Adrenal gland (tissue), 12 donors: ENCODE data around the gene ENPP7. TPM values are rescaled to one million over a fixed set of nuclear protein-coding genes. Genes with fewer than 3 reads are reported as not detected.

Experiments
- DNase-seq, 7 donors: peaks; one replicate each; pipeline ENCODE4 v3.0.0-alpha.2; 2019 to 2020
- H3K27ac ChIP-seq, 5 donors: fragments of 200-600 bp; sonication (generic) in 4 of 5; 1 replicate in 3 of 5; 2 replicates in 2 of 5; pipeline versions ENCODE4 v1.5.1 to v1.8.0; 2016 to 2020; ENCODE audit warnings: mild to moderate bottlenecking in 1 of 5
- H3K27me3 ChIP-seq: fragments of 200-600 bp; 2 replicates; pipeline ENCODE4 v1.8.0; 2021
- H3K36me3 ChIP-seq, 2 donors: fragments of 200-600 bp; replicated peaks in 1 of 2; 1 replicate in 1 of 2; 2 replicates in 1 of 2; pipeline versions ENCODE4 v1.5.1 to v1.8.0; 2018 to 2022
- H3K4me1 ChIP-seq, 2 donors: fragments of 200-600 bp; replicated peaks in 1 of 2; 1 replicate in 1 of 2; 2 replicates in 1 of 2; pipeline versions ENCODE4 v1.5.1 to v1.8.0; 2018 to 2021
- H3K4me3 ChIP-seq, 4 donors: fragments of 200-600 bp; sonication (generic) in 3 of 4; one replicate each; pipeline ENCODE4 v1.5.1; 2016 to 2018
- H3K9me3 ChIP-seq, 3 donors: fragments of 200-600 bp; sonication (generic) in 1 of 3; replicated peaks in 1 of 3; 1 replicate in 2 of 3; 2 replicates in 1 of 3; pipeline versions ENCODE4 v1.5.1 to v1.8.0; 2016 to 2021
- CTCF ChIP-seq, 6 experiments: fragments of 450-650 bp in 4 of 6; fragments of 200-600 bp in 2 of 6; sonication (generic) in 1 of 6; IDR thresholded peaks; 1 replicate in 5 of 6; 2 replicates in 1 of 6; pipeline versions ENCODE4 v1.5.1 to v1.8.0; 2016 to 2021; ENCODE audit warnings: antibody characterized with exemption in 6 of 6, mild to moderate bottlenecking in 2 of 6, moderate library complexity in 1 of 6
- POLR2A ChIP-seq, 2 donors: fragments of 450-650 bp; IDR thresholded peaks; one replicate each; pipeline ENCODE4 v1.6.1; 2017; ENCODE audit warnings: antibody characterized with exemption in 2 of 2, mild to moderate bottlenecking in 2 of 2, moderate library complexity in 1 of 2
- WGBS, 4 donors: extraction: QIAGEN DNeasy Blood & Tissue Kit in 2 of 4; methylation state at CpG; one replicate each; pipeline versions ENCODE4 v1.1.5 to v1.1.7; 2013 to 2017; 5-methylcytosine and 5-hydroxymethylcytosine counted together
- intact Hi-C, 2 donors: fragments of 100-400 bp; cut with DNase I; formaldehyde crosslinking; loops; one replicate each; pipeline versions ENCODE4 v1.14.1 to v1.15.0; 2022 to 2023
- polyA plus RNA-seq, 3 donors: library from polyadenylated mRNA; stranded (reverse); fragments of 200-250 nt in 2 of 3; fragments of 350-450 nt in 1 of 3; fragmentation: Illumina TruSeq in 1 of 3; extraction: RNeasy Lipid Tissue Mini Kit (QIAGEN cat#74804) in 1 of 3; gene quantifications; one replicate each; pipeline ENCODE4 v1.2.3, GENCODE V29; 2013 to 2014
- total RNA-seq, 9 donors: library from RNA; depleted of rRNA in 4 of 9; stranded (reverse); fragments of >200 nt in 4 of 9; fragments of 120-200 nt in 1 of 9; fragmentation: NEBNext Ultra II Directional in 1 of 9; extraction: Animal tissue kit (Norgen Biotek cat#: 25700) in 1 of 9; gene quantifications; one replicate each; pipeline versions ENCODE4 v1.1.0 to v1.2.4, GENCODE V29; 2013 to 2023
- donor health status: healthy with polysubstance abuse.
- donor health status: Bipolar disorder and iron deficiency.
- donor health status: DM: yes; HTN: yes; CAD: no.
- donor health status: DM: no; HTN: no; CAD: no.
- donor health status: DM: no; HTN: no; CAD: no.
- donor health status: DM: yes; HTN: yes; CAD: no.

The ENPP7 gene
- total and polyA plus RNA-seq, 12 donors = 0.39 TPM; not detected in 11

GRCh38 chr17:79699386-79700036 is 31.2 kb upstream of the ENPP7 start:
- DNase-seq = no peak
- WGBS, 4 donors = 75 to 81% (median 76%) methylated on average over 12 of the region's 12 CpGs
- no peaks in the 10 kb centered on the region for H3K9me3 ChIP-seq
- H3K27ac ChIP-seq = no peak overlapping the region
- H3K4me3 ChIP-seq = no peak overlapping the region
- intact Hi-C loops = loop anchor here in 1 of 2 donors (10.0 kb wide), 2 partner anchors 295 to 605 kb away; no protein-coding TSS in a partner anchor
- no peaks in the 10 kb centered on the region for H3K36me3 ChIP-seq
- peaks cover 4% of the 10 kb centered on the region for H3K27me3 ChIP-seq
- no peak for TF ChIP-seq CTCF (IDR thresholded peaks at IDR 0.05)
- TF ChIP-seq POLR2A (IDR thresholded peaks at IDR 0.05) = no peak
- peaks cover 0 to 8% of the 10 kb centered on the region in 2 donors for H3K4me1 ChIP-seq

- no peak for DNase-seq
- Histone ChIP-seq H3K27ac (no peak overlapping the region), H3K4me1 (peaks cover 0 to 6% of the 10 kb centered on the region in 2 donors), H3K4me3 (no peak overlapping the region), H3K36me3 (no peaks in the 10 kb centered on the region), H3K9me3 (no peaks in the 10 kb centered on the region), H3K27me3 (peaks cover 4% of the 10 kb centered on the region)
- WGBS, 4 donors = 39 to 53% (median 46%) methylated on average over 4 to 5 of the region's 5 CpGs
- no peak for TF ChIP-seq CTCF (IDR thresholded peaks at IDR 0.05)
- TF ChIP-seq POLR2A (IDR thresholded peaks at IDR 0.05) = no peak
- intact Hi-C loops = loop anchor here in 1 of 2 donors (10.0 kb wide), 1 partner anchor 296 kb away; no protein-coding TSS in a partner anchor
Observed at GRCh38 chr17:79700592-79700991, 30.2 kb upstream of the ENPP7 start.

GRCh38 chr17:79702034-79702433 is 28.7 kb upstream of the ENPP7 start:
- Histone ChIP-seq H3K4me1 (no peaks in the 10 kb centered on the region), H3K9me3 (no peaks in the 10 kb centered on the region), H3K4me3 (no peak overlapping the region), H3K36me3 (no peaks in the 10 kb centered on the region), H3K27ac (no peak overlapping the region), H3K27me3 (peaks cover 4% of the 10 kb centered on the region)
- no peak for TF ChIP-seq CTCF (IDR thresholded peaks at IDR 0.05)
- TF ChIP-seq POLR2A (IDR thresholded peaks at IDR 0.05) = no peak
- intact Hi-C loops = loop anchor here in 1 of 2 donors (10.0 kb wide), 1 partner anchor 297 kb away; no protein-coding TSS in a partner anchor
- WGBS, 4 donors = 47 to 69% (median 51%) methylated on average over 2 to 13 of the region's 13 CpGs
- no peak for DNase-seq

- no peak for DNase-seq
- no peaks in the 10 kb centered on the region for H3K4me1 ChIP-seq
- intact Hi-C loops = loop anchor here in 1 of 2 donors (10.0 kb wide), 1 partner anchor 298 kb away; no protein-coding TSS in a partner anchor
- 40 to 53% (median 47%) methylated on average over 10 to 12 of the region's 12 CpGs for WGBS, 4 donors
- H3K4me3 ChIP-seq = no peak overlapping the region
- H3K27me3 ChIP-seq = peaks cover 7% of the 10 kb centered on the region
- TF ChIP-seq CTCF (IDR thresholded peaks at IDR 0.05) (no peak), POLR2A (IDR thresholded peaks at IDR 0.05) (no peak)
- no peaks in the 10 kb centered on the region for H3K36me3 ChIP-seq
- H3K27ac ChIP-seq = no peak overlapping the region
- no peaks in the 10 kb centered on the region for H3K9me3 ChIP-seq
Observed at GRCh38 chr17:79702550-79703236, 28.1 kb upstream of the ENPP7 start.
